Measurements from ENCODE around the gene CHN2.

CHN2 gene

DNA sequence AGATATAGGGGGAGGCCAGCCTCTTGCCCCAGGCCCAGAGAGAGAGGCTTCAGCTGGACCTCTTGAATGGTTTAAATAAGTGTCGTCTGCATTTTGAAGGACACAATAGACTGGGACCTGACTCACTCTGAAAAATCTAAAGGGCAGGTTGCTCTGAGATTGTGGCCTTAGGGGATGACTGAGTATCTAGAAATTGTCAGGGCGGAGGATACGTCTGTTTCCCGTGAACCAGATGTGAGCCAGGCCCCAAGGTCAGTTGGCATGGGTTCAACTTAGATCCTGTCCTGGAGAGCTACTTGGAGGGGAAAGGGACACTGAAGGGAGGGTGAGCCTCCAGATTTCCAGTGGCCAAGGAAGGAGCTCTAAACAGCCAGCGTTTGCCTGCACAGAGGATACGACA is 110.2 kb downstream of the CHN2 start:
- Histone ChIP-seq H3K27ac (ENCODE audit: low read depth, low read length) (no peak overlapping the region), H3K4me2 (ENCODE audit: low read depth, low read length, poor library complexity, severe bottlenecking) (no peak overlapping the region)
- TF ChIP-seq EZH2phosphoT487 (conservative IDR thresholded peaks at IDR 0.05; ENCODE audit: low read length) = no peak
- TF ChIP-seq, protein P1, sequence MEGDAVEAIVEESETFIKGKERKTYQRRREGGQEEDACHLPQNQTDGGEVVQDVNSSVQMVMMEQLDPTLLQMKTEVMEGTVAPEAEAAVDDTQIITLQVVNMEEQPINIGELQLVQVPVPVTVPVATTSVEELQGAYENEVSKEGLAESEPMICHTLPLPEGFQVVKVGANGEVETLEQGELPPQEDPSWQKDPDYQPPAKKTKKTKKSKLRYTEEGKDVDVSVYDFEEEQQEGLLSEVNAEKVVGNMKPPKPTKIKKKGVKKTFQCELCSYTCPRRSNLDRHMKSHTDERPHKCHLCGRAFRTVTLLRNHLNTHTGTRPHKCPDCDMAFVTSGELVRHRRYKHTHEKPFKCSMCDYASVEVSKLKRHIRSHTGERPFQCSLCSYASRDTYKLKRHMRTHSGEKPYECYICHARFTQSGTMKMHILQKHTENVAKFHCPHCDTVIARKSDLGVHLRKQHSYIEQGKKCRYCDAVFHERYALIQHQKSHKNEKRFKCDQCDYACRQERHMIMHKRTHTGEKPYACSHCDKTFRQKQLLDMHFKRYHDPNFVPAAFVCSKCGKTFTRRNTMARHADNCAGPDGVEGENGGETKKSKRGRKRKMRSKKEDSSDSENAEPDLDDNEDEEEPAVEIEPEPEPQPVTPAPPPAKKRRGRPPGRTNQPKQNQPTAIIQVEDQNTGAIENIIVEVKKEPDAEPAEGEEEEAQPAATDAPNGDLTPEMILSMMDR (IDR thresholded peaks at IDR 0.05; ENCODE audit: insufficient read depth, low read length, poor library complexity, severe bottlenecking) = no peak

DNA sequence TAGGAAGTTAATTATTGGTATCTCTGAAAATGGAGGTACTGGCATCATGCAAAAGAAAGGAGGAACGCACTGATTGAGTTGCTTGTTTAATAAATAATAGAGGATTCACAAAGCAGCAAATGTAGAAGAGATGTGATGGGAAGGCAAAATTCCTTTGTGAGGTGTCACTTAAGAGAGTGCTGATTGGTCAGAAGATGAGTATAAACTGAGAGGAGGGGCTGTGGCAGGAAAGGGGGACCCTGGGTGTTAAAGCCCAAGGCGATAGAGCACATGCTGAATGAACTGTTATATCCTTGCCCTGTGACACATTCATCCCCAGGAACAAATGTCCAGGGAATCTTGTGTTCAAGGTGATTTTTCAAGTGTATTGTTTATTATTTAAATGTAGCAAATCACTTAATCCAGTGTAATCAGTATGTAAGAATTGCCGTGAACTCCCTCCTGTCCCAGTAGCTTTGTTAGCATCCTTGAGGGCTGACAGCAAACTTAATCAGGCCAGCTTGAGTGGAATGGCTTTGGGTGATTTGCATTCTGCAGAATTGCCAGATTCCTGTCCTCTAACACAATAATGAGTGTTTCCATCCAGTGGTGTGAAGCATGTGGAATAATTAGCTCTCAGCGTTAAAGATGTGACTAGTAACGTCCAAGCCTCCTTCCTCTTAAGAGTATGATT is 111.9 kb downstream of the CHN2 start:
- no peak overlapping the region for H3K9ac ChIP-seq (ENCODE audit: low read length)
- H3K9me3 ChIP-seq (ENCODE audit: insufficient read depth, low read length) = no peaks in the 10 kb centered on the region
- no peaks in the 10 kb centered on the region for H3K27me3 ChIP-seq (ENCODE audit: low read length)
- no peak overlapping the region for H3K27ac ChIP-seq (ENCODE audit: low read depth, low read length)
- H3K4me2 ChIP-seq (ENCODE audit: low read depth, low read length, poor library complexity, severe bottlenecking) = no peak overlapping the region
- TF ChIP-seq, protein P1 (IDR thresholded peaks at IDR 0.05; ENCODE audit: insufficient read depth, low read length, poor library complexity, severe bottlenecking) = no peak
- no peak for TF ChIP-seq EZH2phosphoT487 (conservative IDR thresholded peaks at IDR 0.05; ENCODE audit: low read length)
- no peaks in the 10 kb centered on the region for H3K79me2 ChIP-seq (ENCODE audit: insufficient read depth, low read length)
- no peak overlapping the region for H3K4me3 ChIP-seq (ENCODE audit: insufficient read depth, low read length, poor library complexity, severe bottlenecking)
- H3K36me3 ChIP-seq (ENCODE audit: low read length) = no peaks in the 10 kb centered on the region
- H2AFZ ChIP-seq (ENCODE audit: low read depth, low read length, severe bottlenecking) = no peak overlapping the region
- H3F3A ChIP-seq (ENCODE audit: insufficient read depth) = no peaks in the 10 kb centered on the region
- no peaks in the 10 kb centered on the region for H3K9me2 ChIP-seq (replicated peaks; ENCODE audit: insufficient read depth, low read length)
- H4K20me1 ChIP-seq (ENCODE audit: low read depth, low read length) = no peaks in the 10 kb centered on the region

More for the DNA sequence above, 110.2 kb downstream of the CHN2 start:
- Histone ChIP-seq H3K9me3 (ENCODE audit: insufficient read depth, low read length) (no peaks in the 10 kb centered on the region), H3K9ac (ENCODE audit: low read length) (no peak overlapping the region), H3K9me2 (replicated peaks; ENCODE audit: insufficient read depth, low read length) (no peaks in the 10 kb centered on the region), H4K20me1 (ENCODE audit: low read depth, low read length) (no peaks in the 10 kb centered on the region), H3K36me3 (ENCODE audit: low read length) (no peaks in the 10 kb centered on the region), H3K4me3 (ENCODE audit: insufficient read depth, low read length, poor library complexity, severe bottlenecking) (no peak overlapping the region), H2AFZ (ENCODE audit: low read depth, low read length, severe bottlenecking) (no peak overlapping the region), H3K27me3 (ENCODE audit: low read length) (no peaks in the 10 kb centered on the region), H3F3A (ENCODE audit: insufficient read depth) (0 out of 2 replicates have a peak, but pooled peaks cover 3% of the 10 kb centered on the region), H3K79me2 (ENCODE audit: insufficient read depth, low read length) (no peaks in the 10 kb centered on the region)

DNA sequence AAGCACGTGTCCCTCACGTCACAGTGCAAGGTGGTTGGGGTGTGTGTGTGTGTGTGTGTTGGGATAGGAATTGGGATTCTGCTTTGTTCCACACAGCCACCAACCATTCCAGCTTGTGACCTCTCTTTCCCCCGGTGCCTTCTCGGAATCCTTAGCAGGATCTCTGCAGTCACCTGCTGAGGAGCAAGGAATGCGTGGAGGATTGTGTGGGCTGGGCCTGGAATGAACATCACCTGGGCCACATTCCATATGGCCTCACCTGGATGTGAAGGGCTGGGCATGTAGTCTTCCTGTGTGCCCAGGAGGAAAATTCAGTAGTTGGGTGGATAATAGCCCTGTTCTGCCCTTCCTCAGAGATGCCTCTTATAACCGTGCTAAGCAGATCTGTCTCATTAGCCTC is 113.8 kb downstream of the CHN2 start:
- Histone ChIP-seq H3F3A (ENCODE audit: insufficient read depth) (no peaks in the 10 kb centered on the region), H3K36me3 (ENCODE audit: low read length) (no peaks in the 10 kb centered on the region), H4K20me1 (ENCODE audit: low read depth, low read length) (no peaks in the 10 kb centered on the region), H3K4me3 (ENCODE audit: insufficient read depth, low read length, poor library complexity, severe bottlenecking) (no peak overlapping the region), H3K9me3 (ENCODE audit: insufficient read depth, low read length) (no peaks in the 10 kb centered on the region), H2AFZ (ENCODE audit: low read depth, low read length, severe bottlenecking) (no peak overlapping the region), H3K27me3 (ENCODE audit: low read length) (no peaks in the 10 kb centered on the region), H3K9me2 (replicated peaks; ENCODE audit: insufficient read depth, low read length) (no peaks in the 10 kb centered on the region), H3K9ac (ENCODE audit: low read length) (no peak overlapping the region), H3K4me2 (ENCODE audit: low read depth, low read length, poor library complexity, severe bottlenecking) (no peak overlapping the region), H3K79me2 (ENCODE audit: insufficient read depth, low read length) (no peaks in the 10 kb centered on the region), H3K27ac (ENCODE audit: low read depth, low read length) (no peak overlapping the region)
- TF ChIP-seq, protein P1 (IDR thresholded peaks at IDR 0.05; ENCODE audit: insufficient read depth, low read length, poor library complexity, severe bottlenecking) = no peak
- TF ChIP-seq EZH2phosphoT487 (conservative IDR thresholded peaks at IDR 0.05; ENCODE audit: low read length) = no peak
